Measurements from ENCODE around the gene VIPAS39.

GRCh38 chr14:77403768-77404167 lies 53.6 kb downstream of the VIPAS39 start:
- TF ChIP-seq CTCF (IDR thresholded peaks at IDR 0.05) (no peak), POLR2A (IDR thresholded peaks at IDR 0.05) (no peak)

All from body of pancreas (tissue), 4 donors.